NCI-H446 treated with DMSO at 0.1 percent for 48 hours (cell line): Measurements from ENCODE around the gene MSL3.

ENCODE experiments used
- DNase-seq: peaks from one replicate; lab custom pipeline; 2025; lab: John Stamatoyannopoulos, UW

Gene MSL3

GRCh38 chrX:11759172-11759460, 1.1 kb downstream of the MSL3 start:
- DNase-seq = no peak

GRCh38 chrX:11759461-11760311, 1.6 kb downstream of the MSL3 start:
- DNase-seq = peak; percentile 75

GRCh38 chrX:11760958-11761357, 2.9 kb downstream of the MSL3 start:
- no peak for DNase-seq

- DNase-seq = no peak
These were observed 6.6 kb downstream of the MSL3 start for GRCh38 chrX:11764602-11765067.

- no peak for DNase-seq
These were observed 7.4 kb downstream of the MSL3 start for GRCh38 chrX:11765449-11765848.

- no peak for DNase-seq
These were observed 8.4 kb downstream of the MSL3 start for GRCh38 chrX:11766487-11766886.

GRCh38 chrX:11768039-11768438, 10.0 kb downstream of the MSL3 start:
- no peak for DNase-seq

- peak; percentile 26 for DNase-seq
These were observed 12.3 kb downstream of the MSL3 start for GRCh38 chrX:11770320-11770719.

GRCh38 chrX:11778230-11778629, 20.2 kb downstream of the MSL3 start:
- DNase-seq = no peak

GRCh38 chrX:11781133-11781532, 23.1 kb downstream of the MSL3 start:
- no peak for DNase-seq

- no peak for DNase-seq
These were observed 23.8 kb downstream of the MSL3 start for GRCh38 chrX:11781734-11782370.

GRCh38 chrX:11784543-11784942, 26.5 kb downstream of the MSL3 start:
- DNase-seq = no peak

- no peak for DNase-seq
These were observed 28.8 kb downstream of the MSL3 start for GRCh38 chrX:11786862-11787261.

GRCh38 chrX:11787564-11787963, 29.5 kb downstream of the MSL3 start:
- DNase-seq = no peak

GRCh38 chrX:11789809-11790208, 31.8 kb downstream of the MSL3 start:
- DNase-seq = no peak

- no peak for DNase-seq
These were observed 33.1 kb downstream of the MSL3 start for GRCh38 chrX:11791090-11791489.

GRCh38 chrX:11791537-11791936, 33.5 kb downstream of the MSL3 start:
- DNase-seq = no peak

GRCh38 chrX:11792461-11793421, 34.7 kb downstream of the MSL3 start:
- DNase-seq = no peak

GRCh38 chrX:11793734-11794133, 35.7 kb downstream of the MSL3 start:
- DNase-seq = no peak

- no peak for DNase-seq
These were observed 55.3 kb downstream of the MSL3 start for GRCh38 chrX:11813341-11813740.
